K562 (cell line): Measurements from ENCODE around the gene YWHAB. TPM values are rescaled to one million over a fixed set of nuclear protein-coding genes. Genes with fewer than 3 reads are reported as not detected.

Experiments
- ATAC-seq: fragments of 200-7000 bp; cut with Tn5 transposase; 3 replicates; pipeline ENCODE4 v1.9.1; 2020; ENCODE audit warnings: moderate library complexity
- BruUV-seq: library from RNA; stranded (reverse); fragments of 400-500 nt; replicated peaks from 2 replicates; lab custom pipeline; 2021; lab: Mats Ljungman, UMichigan
- CTCF ChIA-PET: fragments of 300-600 bp; formaldehyde crosslinking; extraction: SDS; loops from one replicate; lab custom pipeline; 2021; ENCODE audit warnings: low intra/inter-chr PET ratio; lab: Yijun Ruan, JAX
- POLR2A ChIA-PET: fragments of 300-600, 350-650 bp; sonication (Branson Sonifier 250); formaldehyde crosslinking; extraction: SDS; loops from one replicate; lab custom pipeline; 2021; ENCODE audit warnings: antibody characterized with exemption, inconsistent platforms; lab: Yijun Ruan, JAX
- DNase-seq, 4 experiments: peaks; one replicate each; pipeline versions ENCODE4 v3.0.0 to v3.0.0-alpha.2; 2011 to 2018; ENCODE audit warnings: low spot score in 3 of 4, mixed read lengths in 3 of 4; ENCODE audit errors: extremely low read depth in 1 of 4
- FAIRE-seq: peaks from 2 replicates; lab custom pipeline; 2011; peaks lifted over from hg19 to GRCh38; lab: Jason Lieb, UNC
- H2AFZ ChIP-seq: 2 replicates; pipeline ENCODE4 v1.6.0; 2011; ENCODE audit warnings: low read depth, low read length, control low read depth, inconsistent platforms
- H3K27ac ChIP-seq: fragments of 200-600 bp; 3 replicates; pipeline ENCODE4 v1.8.0; 2011; ENCODE audit warnings: low read depth, mild to moderate bottlenecking, control low read depth, inconsistent platforms, low read length, moderate library complexity, mixed read lengths; ENCODE audit errors: extremely low read depth
- H3K27me3 ChIP-seq, 2 experiments: fragments of 300-600 bp in 1 of 2; 2 replicates in 1 of 2; 3 replicates in 1 of 2; pipeline versions ENCODE4 v1.6.0 to v1.8.0; 2011; ENCODE audit warnings: inconsistent platforms in 2 of 2, low read length in 2 of 2, mild to moderate bottlenecking in 1 of 2, mixed read lengths in 1 of 2, moderate library complexity in 1 of 2; ENCODE audit not compliant: control insufficient read depth in 2 of 2, insufficient read depth in 2 of 2
- H3K36me3 ChIP-seq: fragments of 300-600 bp; 3 replicates; pipeline ENCODE4 v1.8.0; 2011; ENCODE audit warnings: mild to moderate bottlenecking, low read length, inconsistent platforms; ENCODE audit not compliant: control insufficient read depth, insufficient read depth
- H3K4me1 ChIP-seq, 2 experiments: fragments of 200-600 bp in 1 of 2; replicated peaks in 1 of 2; 2 replicates in 1 of 2; 3 replicates in 1 of 2; pipeline versions ENCODE4 v1.5.1 to v1.8.0; 2011; ENCODE audit warnings: inconsistent platforms in 2 of 2, low read length in 2 of 2, mild to moderate bottlenecking in 1 of 2, mixed read lengths in 1 of 2, moderate library complexity in 1 of 2; ENCODE audit not compliant: control insufficient read depth in 2 of 2, insufficient read depth in 2 of 2
- H3K4me2 ChIP-seq: 2 replicates; pipeline ENCODE4 v1.6.1; 2011; ENCODE audit warnings: low read length, control low read depth, inconsistent platforms, mixed read lengths; ENCODE audit not compliant: insufficient read depth
- H3K4me3 ChIP-seq: fragments of 200-600 bp; sonication (generic), shearing (Covaris generic); 2 replicates; pipeline ENCODE4 v1.5.1; 2016; ENCODE audit warnings: control low read depth, inconsistent platforms
- H3K79me2 ChIP-seq: fragments of 200-600 bp; 3 replicates; pipeline ENCODE4 v1.8.0; 2011; ENCODE audit warnings: low read length, inconsistent platforms; ENCODE audit not compliant: control insufficient read depth, insufficient read depth
- H3K9ac ChIP-seq, 2 experiments: 2 replicates each; pipeline versions ENCODE4 v1.6.0 to v1.6.1; 2011; ENCODE audit warnings: low read depth in 2 of 2, low read length in 2 of 2, control low read depth in 1 of 2, inconsistent platforms in 1 of 2, mild to moderate bottlenecking in 1 of 2, mixed read lengths in 1 of 2; ENCODE audit not compliant: insufficient read depth in 1 of 2
- H3K9me1 ChIP-seq: one replicate; pipeline ENCODE4 v1.6.0; 2011; ENCODE audit warnings: inconsistent platforms, mild to moderate bottlenecking, low read length, moderate library complexity; ENCODE audit not compliant: control insufficient read depth, insufficient read depth
- H3K9me3 ChIP-seq: replicated peaks from 2 replicates; pipeline ENCODE4 v1.5.1; 2011; ENCODE audit warnings: low read depth, low read length, inconsistent platforms; ENCODE audit not compliant: control insufficient read depth, insufficient read depth
- H4K20me1 ChIP-seq: replicated peaks from 2 replicates; pipeline ENCODE4 v1.6.1; 2011; ENCODE audit warnings: low read length, inconsistent platforms, mixed read lengths; ENCODE audit not compliant: control insufficient read depth, insufficient read depth
- CTCF ChIP-seq, 3 experiments: IDR thresholded peaks in 2 of 3; conservative IDR thresholded peaks in 1 of 3; 2 replicates each; pipeline ENCODE4 v1.5.1; 2011 to 2012; ENCODE audit warnings: low read length in 3 of 3, mild to moderate bottlenecking in 3 of 3, control low read depth in 2 of 3, improper control_type of control experiment in 1 of 3, inconsistent platforms in 1 of 3, low read depth in 1 of 3, mixed read lengths in 1 of 3, moderate library complexity in 1 of 3; ENCODE audit not compliant: insufficient read depth in 2 of 3
- ILK ChIP-seq: fragments of 450-650 bp; IDR thresholded peaks from 2 replicates; pipeline ENCODE4 v1.6.1; 2016; ENCODE audit warnings: missing genetic modification characterization, low read depth, mild to moderate bottlenecking, missing compliant biosample characterization, moderate library complexity, borderline replicate concordance
- POLR3A ChIP-seq: IDR thresholded peaks from 2 replicates; pipeline ENCODE4 v1.6.1; 2011; ENCODE audit warnings: borderline replicate concordance, mild to moderate bottlenecking, moderate library complexity; ENCODE audit not compliant: insufficient read length, insufficient read depth; ENCODE audit errors: extremely low read depth
- UBTF ChIP-seq, 2 experiments: IDR thresholded peaks; 2 replicates each; pipeline ENCODE4 v1.6.1; 2012; ENCODE audit warnings: improper control_type of control experiment in 2 of 2, low read depth in 2 of 2, low read length in 2 of 2, borderline replicate concordance in 1 of 2
- ZNF316 ChIP-seq: fragments of 450-650 bp; IDR thresholded peaks from 2 replicates; pipeline ENCODE4 v1.6.1; 2016
- WGBS: fragments of 100-300 bp; shearing (Covaris generic); methylation state at CpG from one replicate; pipeline ENCODE4 v1.1.6; 2016; ENCODE audit warnings: low coverage, mixed read lengths; ENCODE audit not compliant: insufficient coverage; ENCODE audit errors: missing lambda C conversion rate; 5-methylcytosine and 5-hydroxymethylcytosine counted together
- in situ Hi-C: fragments of 300-500 bp; cut with MboI; formaldehyde crosslinking; loops from 4 replicates; pipeline ENCODE4 v1.15.0; 2018; ENCODE audit warnings: inconsistent platforms, mixed read lengths
- intact Hi-C: fragments of 100-400 bp; cut with micrococcal nuclease; formaldehyde crosslinking; loops from 2 replicates; pipeline ENCODE4 v1.14.2; 2022
- polyA plus RNA-seq, 8 experiments: library from polyadenylated mRNA; depleted of rRNA in 4 of 8; stranded (reverse) in 5 of 8; unstranded in 3 of 8; fragments of >200 nt; fragmentation: Nextera tagmentation in 2 of 8; fragmentation: Illumina TruSeq in 1 of 8; extraction: Ambion mirVana in 2 of 8; extraction: Trizol in 1 of 8; gene quantifications; 2 replicates each; pipeline versions ENCODE4 v1.2.1 to v1.2.3, GENCODE V29; 2011 to 2014; ENCODE audit warnings: inconsistent platforms in 1 of 8, missing spikeins in 1 of 8
- total RNA-seq, 7 experiments: library from RNA; depleted of rRNA in 6 of 7; stranded (reverse); fragments of >200 nt in 6 of 7; fragmentation: Illumina TruSeq in 2 of 7; extraction: Trizol in 2 of 7; gene quantifications; 2 replicates each; pipeline versions ENCODE4 v1.2.1 to v1.2.3, GENCODE V29; 2011 to 2021; ENCODE audit warnings: low replicate concordance in 1 of 7

The YWHAB gene
- total and polyA plus RNA-seq, 9 of the 15 experiments (the other 6 are each of a cell fraction or from before 2014, with no cell fraction given): 60.6 to 185 (median 96.1) TPM

GRCh38 chr20:44848254-44849015, 37.1 kb upstream of the YWHAB start:
- no peak for DNase-seq
- Histone ChIP-seq H3K79me2 (no peaks in the 10 kb centered on the region), H3K9me3 (no peaks in the 10 kb centered on the region), H3K27me3 (peaks cover 5 to 17% of the 10 kb centered on the region in 2 experiments; a peak in 4 of 5 replicates), H3K4me3 (no peak overlapping the region), H3K36me3 (no peaks in the 10 kb centered on the region), H3K9me1 (no peaks in the 10 kb centered on the region), H4K20me1 (no peaks in the 10 kb centered on the region), H3K27ac (no peak overlapping the region), H3K9ac (no peak overlapping the region), H3K4me1 (no peaks in the 10 kb centered on the region), H3K4me2 (no peak overlapping the region), H2AFZ (no peak overlapping the region)
- TF ChIP-seq POLR3A (no peak), ILK (tag) (no peak), ZNF316 (peak; percentile 29; the same call in 1 of the 2 replicates)
- BruUV-seq: no TSS peak
- no peak for FAIRE-seq
- intact Hi-C loops (no loop called here), in situ Hi-C loops (no loop called here)
- WGBS: 2% methylated on average over 4 of the region's 4 CpGs
- no peak for ATAC-seq
- ChIA-PET POLR2A (interaction anchor here (0.6 to 1.0 kb wide), 2 partner anchors 14 to 98 kb away, joined by 3 to 4 read pairs; no protein-coding TSS in a partner anchor), CTCF (no interaction called here)

GRCh38 chr20:44849703-44850102, 35.8 kb upstream of the YWHAB start:
- H3K9me3 ChIP-seq: no peaks in the 10 kb centered on the region
- 0% methylated on average over 1 of the region's 1 CpG for WGBS

More at GRCh38 chr20:44849703-44850102, 35.8 kb upstream of the YWHAB start:
- H3K9ac ChIP-seq: no peak overlapping the region
- no peaks in the 10 kb centered on the region for H3K79me2 ChIP-seq
- no peaks in the 10 kb centered on the region for H3K36me3 ChIP-seq
- DNase-seq: no peak
- in situ Hi-C loops (no loop called here), intact Hi-C loops (no loop called here)
- no peak overlapping the region for H2AFZ ChIP-seq
- POLR2A ChIA-PET: no interaction called here
- no peaks in the 10 kb centered on the region for H4K20me1 ChIP-seq
- H3K4me1 ChIP-seq: no peaks in the 10 kb centered on the region
- TF ChIP-seq CTCF (IDR thresholded peaks at IDR 0.05 in 2 of 3, conservative IDR thresholded peaks at IDR 0.05 in 1 of 3; ENCODE audit: insufficient read depth in 2 of 3, low read depth in 1 of 3, low read length in 3 of 3) (peak in 2 of 3 experiments; percentile 21 to 29; a peak in 2 of 6 replicates), UBTF (IDR thresholded peaks at IDR 0.05; ENCODE audit: borderline replicate concordance in 1 of 2, low read depth in 2 of 2, low read length in 2 of 2) (no peak)
- FAIRE-seq: no peak
- ATAC-seq: peak; percentile 40; the same call in 1 of the 3 replicates
- no peaks in the 10 kb centered on the region for H3K9me1 ChIP-seq
- H3K4me3 ChIP-seq: no peak overlapping the region
- H3K4me2 ChIP-seq: no peak overlapping the region
- H3K27me3 ChIP-seq: peaks cover 5 to 9% of the 10 kb centered on the region in 2 experiments; a peak in 4 of 5 replicates
- no peak overlapping the region for H3K27ac ChIP-seq
- BruUV-seq: no TSS peak
- CTCF ChIA-PET: no interaction called here
